T-cell (primary cell): ENCODE data around the gene GCM1. TPM values are rescaled to one million over a fixed set of nuclear protein-coding genes. Genes with fewer than 3 reads are reported as not detected.

ENCODE experiments used
- total RNA-seq, 35 experiments: library from RNA in 6 of 35; stranded (reverse) in 6 of 35; fragments of 120-200 nt in 1 of 35; gene quantifications; one replicate each; pipeline versions ENCODE4 v1.2.1 to v1.2.4 and lab custom pipeline; 2013 to 2026

Gene GCM1
- total RNA-seq, 5 donors from 2014 or later (not counting 1 experiment from before 2014, with no cell fraction given) = 0.12 to 0.23 TPM; not detected in 3

Other genes with a start within 250 kb of the GCM1 start
- gene GSTA3, start 239.1 kb downstream of the GCM1 start, total RNA-seq = not detected
- under 1 TPM; 0.35 to 0.85 (median 0.65) TPM for gene GSTA4, start 153.6 kb downstream of the GCM1 start, total RNA-seq
- 10 to 100 TPM in 2 of 5 donors, 1 to 10 TPM in 3; 8.2 to 10.4 (median 9.6) TPM for gene CILK1, start 87.0 kb downstream of the GCM1 start, total RNA-seq
- gene FBXO9, start 83.4 kb downstream of the GCM1 start, total RNA-seq = 100 to 1,000 TPM in 3 of 5 donors, 10 to 100 TPM in 2; 78.3 to 106 (median 100) TPM
- gene ELOVL5, start 200.1 kb upstream of the GCM1 start, total RNA-seq = 100 to 1,000 TPM in 1 of 5 donors, 10 to 100 TPM in 4; 71.4 to 101 (median 86.5) TPM